Mesenchymal stem cell (in vitro differentiated cells and primary cell): Measurements from ENCODE around the gene NIPBL.
"Not testable (repeated sequence)": the region's sequence is repeated elsewhere in the genome, so short reads cannot be mapped to it uniquely, and the experiment has no call there.

ENCODE experiments used
- DNase-seq: peaks from one replicate; pipeline ENCODE4 v3.0.0-alpha.2; 2013
- H2AFZ ChIP-seq: one replicate; pipeline ENCODE4 v1.6.1; 2013; ENCODE audit warnings: low read depth, mild to moderate bottlenecking, control low read depth, inconsistent platforms, low read length, moderate library complexity
- H2AK5ac ChIP-seq: 2 replicates; pipeline ENCODE4 v1.6.1; 2013; ENCODE audit warnings: low read length, moderate library complexity, mild to moderate bottlenecking, inconsistent platforms; ENCODE audit not compliant: severe bottlenecking
- H2BK120ac ChIP-seq: one replicate; pipeline ENCODE4 v1.6.1; 2013; ENCODE audit warnings: low read depth, mild to moderate bottlenecking, inconsistent platforms, low read length, moderate library complexity
- H2BK12ac ChIP-seq, 2 experiments: one replicate each; pipeline ENCODE4 v1.6.1; 2013; ENCODE audit warnings: inconsistent platforms in 2 of 2, low read length in 2 of 2, mild to moderate bottlenecking in 2 of 2, moderate library complexity in 2 of 2, control low read depth in 1 of 2
- H2BK15ac ChIP-seq: one replicate; pipeline ENCODE4 v1.6.1; 2013; ENCODE audit warnings: mild to moderate bottlenecking, low read depth, inconsistent platforms; ENCODE audit not compliant: poor library complexity, severe bottlenecking
- H2BK5ac ChIP-seq: 2 replicates; pipeline ENCODE4 v1.6.1; 2013; ENCODE audit warnings: low read depth, mild to moderate bottlenecking, low read length, control low read depth, inconsistent platforms; ENCODE audit not compliant: poor library complexity, severe bottlenecking
- H3K14ac ChIP-seq, 2 experiments: one replicate each; pipeline ENCODE4 v1.6.1; 2013; ENCODE audit warnings: inconsistent platforms in 2 of 2, low read length in 2 of 2, control low read depth in 1 of 2, mild to moderate bottlenecking in 1 of 2, moderate library complexity in 1 of 2
- H3K18ac ChIP-seq, 2 experiments: one replicate each; pipeline ENCODE4 v1.6.1; 2013; ENCODE audit warnings: inconsistent platforms in 2 of 2, low read length in 2 of 2, control low read depth in 1 of 2, low read depth in 1 of 2, mild to moderate bottlenecking in 1 of 2
- H3K23ac ChIP-seq, 2 experiments: one replicate each; pipeline ENCODE4 v1.6.1; 2013; ENCODE audit warnings: inconsistent platforms in 2 of 2, low read length in 2 of 2, mild to moderate bottlenecking in 2 of 2, moderate library complexity in 2 of 2, control low read depth in 1 of 2
- H3K27ac ChIP-seq: 2 replicates; pipeline ENCODE4 v1.5.1; 2013; ENCODE audit warnings: mild to moderate bottlenecking, moderate library complexity, low read length, control low read depth, inconsistent platforms; ENCODE audit not compliant: poor library complexity, severe bottlenecking
- H3K27me3 ChIP-seq, 2 experiments: 2 replicates each; pipeline versions ENCODE4 v1.6.1 to v1.7.0; 2013; ENCODE audit warnings: low read length in 2 of 2, mild to moderate bottlenecking in 2 of 2, moderate library complexity in 2 of 2, control low read depth in 1 of 2, inconsistent platforms in 1 of 2; ENCODE audit not compliant: control insufficient read depth in 1 of 2, insufficient read depth in 1 of 2
- H3K36me3 ChIP-seq, 2 experiments: 2 replicates each; pipeline versions ENCODE4 v1.6.1 to v1.7.0; 2013; ENCODE audit warnings: low read length in 2 of 2, control low read depth in 1 of 2, inconsistent platforms in 1 of 2, low read depth in 1 of 2, mild to moderate bottlenecking in 1 of 2; ENCODE audit not compliant: insufficient read depth in 2 of 2, control insufficient read depth in 1 of 2
- H3K4ac ChIP-seq, 2 experiments: one replicate each; pipeline ENCODE4 v1.6.1; 2013; ENCODE audit warnings: inconsistent platforms in 2 of 2, low read length in 2 of 2, mild to moderate bottlenecking in 2 of 2, moderate library complexity in 2 of 2, control low read depth in 1 of 2, low read depth in 1 of 2
- H3K4me1 ChIP-seq: 2 replicates; pipeline ENCODE4 v1.6.1; 2013; ENCODE audit warnings: low read depth, low read length, control low read depth; ENCODE audit not compliant: control insufficient read depth, insufficient read depth
- H3K4me2 ChIP-seq: 2 replicates; pipeline ENCODE4 v1.6.1; 2013; ENCODE audit warnings: low read length, mild to moderate bottlenecking, inconsistent platforms; ENCODE audit not compliant: poor library complexity, severe bottlenecking
- H3K4me3 ChIP-seq, 2 experiments: 2 replicates each; pipeline versions ENCODE4 v1.5.1 to v1.7.0; 2013; ENCODE audit warnings: low read length in 2 of 2, mild to moderate bottlenecking in 2 of 2, control low read depth in 1 of 2, low read depth in 1 of 2; ENCODE audit not compliant: insufficient read depth in 1 of 2
- H3K79me1 ChIP-seq: replicated peaks from 2 replicates; pipeline ENCODE4 v1.6.1; 2013; ENCODE audit warnings: mild to moderate bottlenecking, control low read depth, low read length, inconsistent platforms; ENCODE audit not compliant: poor library complexity, severe bottlenecking
- H3K9ac ChIP-seq: 2 replicates; pipeline ENCODE4 v1.7.0; 2013; ENCODE audit warnings: mild to moderate bottlenecking, low read length, moderate library complexity
- H3K9me3 ChIP-seq: 2 replicates; pipeline ENCODE4 v1.7.0; 2013; ENCODE audit warnings: mild to moderate bottlenecking, low read length; ENCODE audit not compliant: control insufficient read depth
- H4K8ac ChIP-seq: one replicate; pipeline ENCODE4 v1.6.1; 2013; ENCODE audit warnings: inconsistent platforms, mild to moderate bottlenecking, low read length, moderate library complexity
- H4K91ac ChIP-seq: one replicate; pipeline ENCODE4 v1.6.1; 2013; ENCODE audit warnings: mild to moderate bottlenecking, low read length, inconsistent platforms
- WGBS: methylation state at CpG from one replicate; pipeline ENCODE4 v1.1.7; 2013; ENCODE audit warnings: mixed read lengths; 5-methylcytosine and 5-hydroxymethylcytosine counted together

NIPBL gene

GRCh38 chr5:37090123-37090726, 213.7 kb downstream of the NIPBL start:
- Histone ChIP-seq H2BK5ac (peak overlapping the region; percentile 57), H2BK15ac (no peak overlapping the region), H3K9ac (no peak overlapping the region), H2AFZ (no peak overlapping the region), H3K18ac (no peak overlapping the region), H3K36me3 (peaks cover 0 to 19% of the 10 kb centered on the region in 2 experiments), H2BK120ac (no peak overlapping the region), H3K9me3 (no peaks in the 10 kb centered on the region), H4K8ac (no peak overlapping the region), H3K27me3 (no peaks in the 10 kb centered on the region), H2AK5ac (no peak overlapping the region), H3K23ac (no peak overlapping the region), H3K79me1 (peaks cover 14% of the 10 kb centered on the region), H2BK12ac (no peak overlapping the region), H3K4ac (no peak overlapping the region), H3K14ac (no peak overlapping the region), H4K91ac (no peak overlapping the region), H3K4me1 (no peaks in the 10 kb centered on the region), H3K27ac (no peak overlapping the region), H3K4me3 (no peak overlapping the region), H3K4me2 (no peak overlapping the region)
- no peak for DNase-seq
- WGBS, result 45% methylated on average over 7 of the region's 7 CpGs

GRCh38 chr5:37090781-37091180, 214.2 kb downstream of the NIPBL start:
- H2BK12ac ChIP-seq, result no peak overlapping the region
- no peak overlapping the region for H3K23ac ChIP-seq
- no peak overlapping the region for H3K4me3 ChIP-seq
- H3K18ac ChIP-seq, result no peak overlapping the region
- no peak overlapping the region for H4K91ac ChIP-seq
- H3K27ac ChIP-seq, result no peak overlapping the region
- H3K14ac ChIP-seq, result no peak overlapping the region
- no peak overlapping the region for H4K8ac ChIP-seq
- DNase-seq, result peak; percentile 53
- H3K36me3 ChIP-seq, result peaks cover 0 to 15% of the 10 kb centered on the region in 2 experiments
- H2AK5ac ChIP-seq, result no peak overlapping the region
- H3K27me3 ChIP-seq, result no peaks in the 10 kb centered on the region
- WGBS, result 77% methylated on average over 2 of the region's 2 CpGs
- no peak overlapping the region for H2AFZ ChIP-seq
- no peak overlapping the region for H3K4ac ChIP-seq
- peak overlapping the region; percentile 57 for H2BK5ac ChIP-seq
- H3K9ac ChIP-seq, result no peak overlapping the region
- H3K4me1 ChIP-seq, result no peaks in the 10 kb centered on the region
- peaks cover 14% of the 10 kb centered on the region for H3K79me1 ChIP-seq
- no peak overlapping the region for H2BK120ac ChIP-seq
- no peak overlapping the region for H2BK15ac ChIP-seq
- no peaks in the 10 kb centered on the region for H3K9me3 ChIP-seq
- no peak overlapping the region for H3K4me2 ChIP-seq

GRCh38 chr5:37093795-37094194, 217.2 kb downstream of the NIPBL start:
- DNase-seq, H3K9ac ChIP-seq, H2AFZ ChIP-seq, H3K4me1 ChIP-seq, H3K27me3 ChIP-seq, H3K18ac ChIP-seq, H3K4me2 ChIP-seq, H2BK12ac ChIP-seq, H3K27ac ChIP-seq, H2BK5ac ChIP-seq, H4K8ac ChIP-seq, H2BK15ac ChIP-seq, H3K4me3 ChIP-seq, H3K4ac ChIP-seq, H4K91ac ChIP-seq, H3K23ac ChIP-seq, H2BK120ac ChIP-seq, H3K14ac ChIP-seq, H2AK5ac ChIP-seq: not testable (repeated sequence)
- H3K9me3 ChIP-seq, result peaks cover 12% of the 10 kb centered on the region
- peaks cover 10% of the 10 kb centered on the region for H3K79me1 ChIP-seq
- peaks cover 0 to 17% of the 10 kb centered on the region in 2 experiments for H3K36me3 ChIP-seq
- 28% methylated on average over 4 of the region's 4 CpGs for WGBS

GRCh38 chr5:37099267-37099666, 222.7 kb downstream of the NIPBL start:
- not testable (repeated sequence) for H4K8ac ChIP-seq, H3K79me1 ChIP-seq, H3K23ac ChIP-seq, H2BK120ac ChIP-seq, H3K18ac ChIP-seq, H2BK12ac ChIP-seq, H4K91ac ChIP-seq, H2BK15ac ChIP-seq, H3K4me1 ChIP-seq, H3K14ac ChIP-seq, H2AFZ ChIP-seq, H2BK5ac ChIP-seq, H3K9ac ChIP-seq, H3K27me3 ChIP-seq, DNase-seq, H2AK5ac ChIP-seq, H3K27ac ChIP-seq, H3K4ac ChIP-seq, H3K4me3 ChIP-seq, H3K4me2 ChIP-seq
- H3K36me3 ChIP-seq, result peaks cover 5 to 19% of the 10 kb centered on the region in 2 experiments
- peaks cover 17% of the 10 kb centered on the region for H3K9me3 ChIP-seq
- no CpG with 5 or more reads among the region's 5 CpGs for WGBS
